ENCODE data around the gene LARP4. TPM values are rescaled to one million over a fixed set of nuclear protein-coding genes. Genes with fewer than 3 reads are reported as not detected.

Gene LARP4
- total RNA-seq, 4 donors from 2014 or later: 30.0 to 68.2 (median 56.8) TPM

DNA sequence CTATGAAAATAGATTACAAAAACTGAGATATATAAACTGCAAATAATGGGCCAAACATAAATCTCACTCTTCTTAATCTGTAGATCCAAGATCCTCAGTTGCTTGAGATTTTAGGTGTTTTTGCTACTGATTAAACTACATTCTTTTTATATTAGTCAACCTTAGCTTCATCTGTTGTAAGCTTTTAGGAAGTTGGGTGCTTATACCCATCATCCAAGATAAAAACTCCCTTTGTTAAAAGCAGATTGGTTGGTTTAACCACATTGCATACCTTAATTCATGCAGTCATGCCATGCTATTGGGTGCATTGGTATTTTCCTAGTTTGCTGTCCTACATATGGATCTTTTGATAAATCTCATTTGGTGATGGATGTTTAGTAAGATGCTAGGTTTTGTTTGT, 57.9 kb downstream of the LARP4 start:
- Histone ChIP-seq H3K36me3 (peaks cover 0 to 78% of the 10 kb centered on the region in 2 donors), H3K27ac (no peak overlapping the region), H3K4me3 (no peak overlapping the region), H3K27me3 (no peaks in the 10 kb centered on the region), H3K9me3 (no peaks in the 10 kb centered on the region), H3K4me1 (no peaks in the 10 kb centered on the region)
- TF ChIP-seq POLR2AphosphoS5 (IDR thresholded peaks at IDR 0.05) (no peak), EP300 (IDR thresholded peaks at IDR 0.05) (no peak), POLR2A (IDR thresholded peaks at IDR 0.05) (no peak)
- TF ChIP-seq, protein P1, sequence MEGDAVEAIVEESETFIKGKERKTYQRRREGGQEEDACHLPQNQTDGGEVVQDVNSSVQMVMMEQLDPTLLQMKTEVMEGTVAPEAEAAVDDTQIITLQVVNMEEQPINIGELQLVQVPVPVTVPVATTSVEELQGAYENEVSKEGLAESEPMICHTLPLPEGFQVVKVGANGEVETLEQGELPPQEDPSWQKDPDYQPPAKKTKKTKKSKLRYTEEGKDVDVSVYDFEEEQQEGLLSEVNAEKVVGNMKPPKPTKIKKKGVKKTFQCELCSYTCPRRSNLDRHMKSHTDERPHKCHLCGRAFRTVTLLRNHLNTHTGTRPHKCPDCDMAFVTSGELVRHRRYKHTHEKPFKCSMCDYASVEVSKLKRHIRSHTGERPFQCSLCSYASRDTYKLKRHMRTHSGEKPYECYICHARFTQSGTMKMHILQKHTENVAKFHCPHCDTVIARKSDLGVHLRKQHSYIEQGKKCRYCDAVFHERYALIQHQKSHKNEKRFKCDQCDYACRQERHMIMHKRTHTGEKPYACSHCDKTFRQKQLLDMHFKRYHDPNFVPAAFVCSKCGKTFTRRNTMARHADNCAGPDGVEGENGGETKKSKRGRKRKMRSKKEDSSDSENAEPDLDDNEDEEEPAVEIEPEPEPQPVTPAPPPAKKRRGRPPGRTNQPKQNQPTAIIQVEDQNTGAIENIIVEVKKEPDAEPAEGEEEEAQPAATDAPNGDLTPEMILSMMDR (IDR thresholded peaks at IDR 0.05): no peak
- no peak for ATAC-seq

DNA sequence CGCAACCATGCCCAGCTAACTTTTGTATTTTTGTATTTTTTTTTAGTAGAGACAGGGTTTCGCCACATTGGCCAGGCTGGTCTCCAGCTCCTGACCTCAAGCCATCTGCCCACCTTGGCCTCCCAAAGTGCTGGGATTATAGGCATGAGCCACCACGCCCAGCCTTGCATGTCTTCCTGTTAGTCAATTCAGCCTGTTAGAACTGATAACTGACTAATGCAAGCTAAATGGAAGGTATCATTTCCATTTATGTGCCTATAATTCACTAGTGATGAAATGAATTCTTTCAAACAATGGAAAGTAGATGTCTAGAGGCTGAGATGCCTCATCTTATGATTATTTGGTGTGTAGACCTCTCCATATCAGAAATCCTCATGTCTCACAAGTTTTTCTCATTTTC, 66.8 kb downstream of the LARP4 start:
- no peak overlapping the region for H3K27ac ChIP-seq
- TF ChIP-seq POLR2AphosphoS5 (IDR thresholded peaks at IDR 0.05) (no peak), POLR2A (IDR thresholded peaks at IDR 0.05) (no peak), EP300 (IDR thresholded peaks at IDR 0.05) (no peak)
- TF ChIP-seq, protein P1 (IDR thresholded peaks at IDR 0.05): no peak
- peaks cover 0 to 94% of the 10 kb centered on the region in 2 donors for H3K36me3 ChIP-seq
- H3K27me3 ChIP-seq: no peaks in the 10 kb centered on the region
- no peak overlapping the region for H3K4me3 ChIP-seq
- no peaks in the 10 kb centered on the region for H3K9me3 ChIP-seq
- WGBS, 2 donors (ENCODE audit: low coverage in 1 of 2): 94 to 97% methylated on average over 2 to 3 of the region's 3 CpGs
- no peak for ATAC-seq
- H3K4me1 ChIP-seq: no peaks in the 10 kb centered on the region

DNA sequence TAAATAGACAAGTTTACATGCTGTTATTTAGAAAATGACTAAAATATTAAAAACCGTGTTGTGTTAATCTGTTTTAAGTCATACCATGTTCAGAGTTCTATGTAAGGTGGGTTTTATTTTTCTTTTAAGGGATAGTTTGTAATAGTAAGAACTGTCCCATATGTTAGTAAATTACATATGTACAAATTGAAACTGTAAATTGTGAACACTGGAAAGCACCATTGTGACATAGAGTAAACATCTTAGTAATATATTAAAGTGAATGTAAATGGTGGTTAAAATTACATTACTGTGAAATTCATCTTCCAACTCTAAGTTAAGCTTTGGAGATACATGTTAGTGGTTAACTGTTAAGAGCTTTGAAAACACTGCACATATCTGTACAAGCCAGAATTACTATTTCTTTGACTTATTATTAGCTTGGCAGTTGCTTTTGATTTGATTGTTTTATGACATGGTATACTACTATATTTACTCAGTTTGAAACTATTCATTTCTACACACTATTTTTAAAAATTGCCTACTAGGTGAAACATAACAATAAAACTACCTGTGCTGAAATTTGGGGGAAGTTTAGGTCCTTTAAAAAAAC, 76.7 kb downstream of the LARP4 start:
- H3K36me3 ChIP-seq: peaks cover 8 to 52% of the 10 kb centered on the region in 2 donors
- no peaks in the 10 kb centered on the region for H3K4me1 ChIP-seq
- no peaks in the 10 kb centered on the region for H3K27me3 ChIP-seq
- no peak for ATAC-seq
- H3K9me3 ChIP-seq: no peaks in the 10 kb centered on the region
- TF ChIP-seq POLR2A (IDR thresholded peaks at IDR 0.05): no peak
- TF ChIP-seq EP300 (IDR thresholded peaks at IDR 0.05): no peak
- no peak for TF ChIP-seq POLR2AphosphoS5 (IDR thresholded peaks at IDR 0.05)
- TF ChIP-seq, protein P1 (IDR thresholded peaks at IDR 0.05): no peak
- 50 to 75% methylated on average over 1 of the region's 1 CpG for WGBS, 2 donors (ENCODE audit: low coverage in 1 of 2)
- H3K4me3 ChIP-seq: no peak overlapping the region
- no peak overlapping the region for H3K27ac ChIP-seq

- H3K4me3 ChIP-seq: no peak overlapping the region
- no peaks in the 10 kb centered on the region for H3K36me3 ChIP-seq
- H3K4me1 ChIP-seq: no peaks in the 10 kb centered on the region
- no peak for ATAC-seq
- WGBS, 2 donors (ENCODE audit: low coverage in 1 of 2): 90 to 91% methylated on average over 4 of the region's 4 CpGs
- TF ChIP-seq EP300 (IDR thresholded peaks at IDR 0.05): no peak
- no peaks in the 10 kb centered on the region for H3K9me3 ChIP-seq
- H3K27ac ChIP-seq: no peak overlapping the region
- no peaks in the 10 kb centered on the region for H3K27me3 ChIP-seq
Observed at GRCh38 chr12:50482571-50482970, 81.9 kb downstream of the LARP4 start.

DNA sequence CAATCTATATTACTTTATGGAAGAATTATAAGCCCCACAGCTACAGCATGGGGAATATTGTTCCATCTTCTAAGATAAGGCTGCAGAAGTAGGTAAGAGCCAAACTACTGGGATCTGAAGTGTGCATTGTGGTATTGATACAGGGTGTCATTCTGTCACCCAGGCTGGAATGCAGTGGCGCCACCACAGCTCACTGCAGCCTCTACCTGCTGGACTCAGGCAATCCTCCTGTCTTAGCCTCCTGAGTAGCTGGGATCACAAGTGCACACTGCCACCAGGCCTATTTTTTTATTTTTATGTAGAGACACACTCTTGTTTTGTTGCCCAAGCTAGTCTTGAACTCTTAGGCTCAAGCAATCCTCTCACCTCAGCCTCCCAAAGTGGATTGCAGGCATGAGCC, 82.8 kb downstream of the LARP4 start:
- H3K4me3 ChIP-seq: no peak overlapping the region
- no peak for TF ChIP-seq POLR2AphosphoS5 (IDR thresholded peaks at IDR 0.05)
- TF ChIP-seq, protein P1 (IDR thresholded peaks at IDR 0.05): no peak
- WGBS, 2 donors (ENCODE audit: low coverage in 1 of 2): 100% methylated on average over 1 of the region's 1 CpG
- no peaks in the 10 kb centered on the region for H3K4me1 ChIP-seq
- no peaks in the 10 kb centered on the region for H3K9me3 ChIP-seq
- ATAC-seq: no peak
- H3K27ac ChIP-seq: no peak overlapping the region
- no peaks in the 10 kb centered on the region for H3K36me3 ChIP-seq
- H3K27me3 ChIP-seq: no peaks in the 10 kb centered on the region

Measured in gastroesophageal sphincter (tissue), 4 donors.